ENCODE measurements around the gene TRIM2.

GRCh38 chr4:153362184-153362583 lies 157.9 kb downstream of the TRIM2 start:
- TF ChIP-seq POLR2A (IDR thresholded peaks at IDR 0.05; ENCODE audit: low read depth, low read length) (no peak), POLR2AphosphoS5 (IDR thresholded peaks at IDR 0.05; ENCODE audit: low read depth, low read length) (no peak), TAF1 (IDR thresholded peaks at IDR 0.05; ENCODE audit: low read depth, low read length) (no peak), PAX5 (IDR thresholded peaks at IDR 0.05; ENCODE audit: insufficient read depth, low read length, severe bottlenecking) (no peak), SPI1 (IDR thresholded peaks at IDR 0.05; ENCODE audit: low read depth, low read length) (no peak), POU2F2 (IDR thresholded peaks at IDR 0.05; ENCODE audit: low read depth, low read length) (no peak)

All from GM12891 (cell line).